HepG2 (cell line): ENCODE data around the gene TPRN. TPM values are rescaled to one million over a fixed set of nuclear protein-coding genes. Genes with fewer than 3 reads are reported as not detected.

Experiments
- ASH2L ChIP-seq: fragments of 300-600, 200-600 bp; sonication (generic); IDR thresholded peaks from 2 replicates; pipeline ENCODE4 v1.7.0; 2017; ENCODE audit warnings: low read depth, mild to moderate bottlenecking, moderate library complexity, mixed read lengths, low read length; ENCODE audit not compliant: insufficient read length
- EHMT2 ChIP-seq: fragments of 200-600 bp; sonication (generic); IDR thresholded peaks from 2 replicates; pipeline ENCODE4 v1.7.0; 2017; ENCODE audit warnings: antibody characterized with exemption, low read depth, low read length, borderline replicate concordance
- ETV6 ChIP-seq: sonication (generic); formaldehyde crosslinking; conservative IDR thresholded peaks from 2 replicates; pipeline ENCODE4 v1.4.0; 2020; ENCODE audit warnings: missing genetic modification reagents
- GATAD2A ChIP-seq: IDR thresholded peaks from 2 replicates; pipeline ENCODE4 v1.6.1; 2016
- HMG20A ChIP-seq: IDR thresholded peaks from 2 replicates; pipeline ENCODE4 v1.6.1; 2016; ENCODE audit warnings: borderline replicate concordance
- JUN ChIP-seq: sonication (generic); formaldehyde crosslinking; IDR thresholded peaks from 2 replicates; pipeline ENCODE4 v1.4.0; 2020; ENCODE audit warnings: mild to moderate bottlenecking, missing genetic modification reagents
- KDM4B ChIP-seq: sonication (generic); formaldehyde crosslinking; IDR thresholded peaks from 2 replicates; pipeline ENCODE4 v1.4.0; 2020; ENCODE audit warnings: missing genetic modification reagents
- MYNN ChIP-seq: sonication (generic); formaldehyde crosslinking; IDR thresholded peaks from 2 replicates; pipeline ENCODE4 v1.4.0; 2020; ENCODE audit warnings: mild to moderate bottlenecking, low read depth, missing genetic modification reagents
- SMC3 ChIP-seq: IDR thresholded peaks from 2 replicates; pipeline ENCODE4 v1.6.1; 2011; ENCODE audit warnings: low read length, improper control_type of control experiment
- SOX13 ChIP-seq, 3 experiments: fragments of 450-650 bp in 1 of 3; sonication (generic) in 1 of 3; formaldehyde crosslinking in 1 of 3; IDR thresholded peaks in 2 of 3; conservative IDR thresholded peaks in 1 of 3; 2 replicates each; pipeline versions ENCODE4 v1.5.0 to v1.6.1; 2016 to 2020; ENCODE audit warnings: antibody characterized with exemption in 1 of 3, mild to moderate bottlenecking in 1 of 3, missing compliant biosample characterization in 1 of 3, missing genetic modification reagents in 1 of 3, moderate library complexity in 1 of 3
- ZFAT ChIP-seq: sonication (generic); formaldehyde crosslinking; conservative IDR thresholded peaks from 2 replicates; pipeline ENCODE4 v1.8.1; 2023; ENCODE audit warnings: missing genetic modification reagents, inconsistent platforms
- ZNF282 ChIP-seq: fragments of 450-650 bp; IDR thresholded peaks from 2 replicates; pipeline ENCODE4 v1.6.1; 2018; ENCODE audit not compliant: partially characterized antibody
- ZNF30 ChIP-seq: sonication (generic); formaldehyde crosslinking; IDR thresholded peaks from 2 replicates; pipeline ENCODE4 v1.5.0; 2020; ENCODE audit warnings: mild to moderate bottlenecking, missing genetic modification reagents
- ZNF672 ChIP-seq: sonication (generic); formaldehyde crosslinking; IDR thresholded peaks from 2 replicates; pipeline ENCODE4 v1.8.1; 2022; ENCODE audit warnings: missing genetic modification reagents
- ZNF761 ChIP-seq: sonication (generic); formaldehyde crosslinking; conservative IDR thresholded peaks from 2 replicates; pipeline ENCODE4 v1.4.0; 2020; ENCODE audit warnings: mild to moderate bottlenecking, missing genetic modification reagents
- ZNF775 ChIP-seq: sonication (generic); formaldehyde crosslinking; IDR thresholded peaks from 2 replicates; pipeline ENCODE4 v1.4.0; 2020; ENCODE audit warnings: missing genetic modification reagents, mild to moderate bottlenecking, moderate library complexity, borderline replicate concordance
- ZSCAN20 ChIP-seq: sonication (generic); formaldehyde crosslinking; IDR thresholded peaks from 2 replicates; pipeline ENCODE4 v1.4.0; 2020; ENCODE audit warnings: missing genetic modification reagents, mild to moderate bottlenecking, borderline replicate concordance
- ZSCAN22 ChIP-seq: sonication (generic); formaldehyde crosslinking; IDR thresholded peaks from 2 replicates; pipeline ENCODE4 v1.4.0; 2020; ENCODE audit warnings: mild to moderate bottlenecking, missing genetic modification reagents
- polyA plus RNA-seq, 8 experiments: library from polyadenylated mRNA; depleted of rRNA in 3 of 8; stranded (reverse) in 7 of 8; unstranded in 1 of 8; fragments of >200 nt; fragmentation: Illumina TruSeq in 4 of 8; extraction: Trizol in 4 of 8; gene quantifications; 2 replicates each; pipeline versions ENCODE4 v1.2.1 to v1.2.3, GENCODE V29; 2011 to 2016; ENCODE audit warnings: low read depth in 4 of 8, missing spikeins in 1 of 8, mixed read lengths in 1 of 8; ENCODE audit not compliant: insufficient read depth in 1 of 8
- total RNA-seq, 5 experiments: library from RNA; depleted of rRNA; stranded (reverse); fragments of >200 nt; fragmentation: Illumina TruSeq; extraction: Trizol; gene quantifications; 2 replicates each; pipeline ENCODE4 v1.2.3, GENCODE V29; 2016; ENCODE audit warnings: low read depth in 1 of 5
- TF ChIP-seq, protein P1 (sequence below): sonication (generic); formaldehyde crosslinking; IDR thresholded peaks from 2 replicates; pipeline ENCODE4 v1.4.0; 2020; ENCODE audit warnings: missing genetic modification reagents, mild to moderate bottlenecking, borderline replicate concordance
- TF ChIP-seq, protein P2 (sequence below): sonication (generic); formaldehyde crosslinking; IDR thresholded peaks from 2 replicates; pipeline ENCODE4 v1.4.0; 2020; ENCODE audit warnings: missing genetic modification reagents, borderline replicate concordance
- TF ChIP-seq, protein P3 (sequence below): sonication (generic); formaldehyde crosslinking; IDR thresholded peaks from 2 replicates; pipeline ENCODE4 v1.4.0; 2020; ENCODE audit warnings: missing genetic modification reagents, borderline replicate concordance
- TF ChIP-seq, protein P4 (sequence below): sonication (generic); formaldehyde crosslinking; IDR thresholded peaks from 2 replicates; pipeline ENCODE4 v1.5.0; 2020; ENCODE audit warnings: missing genetic modification reagents, mild to moderate bottlenecking, borderline replicate concordance

Gene TPRN
- total and polyA plus RNA-seq, 2 of the 13 experiments (the other 11 are each of a cell fraction or from before 2014, with no cell fraction given), result 10.1 to 19.2 TPM

DNA sequence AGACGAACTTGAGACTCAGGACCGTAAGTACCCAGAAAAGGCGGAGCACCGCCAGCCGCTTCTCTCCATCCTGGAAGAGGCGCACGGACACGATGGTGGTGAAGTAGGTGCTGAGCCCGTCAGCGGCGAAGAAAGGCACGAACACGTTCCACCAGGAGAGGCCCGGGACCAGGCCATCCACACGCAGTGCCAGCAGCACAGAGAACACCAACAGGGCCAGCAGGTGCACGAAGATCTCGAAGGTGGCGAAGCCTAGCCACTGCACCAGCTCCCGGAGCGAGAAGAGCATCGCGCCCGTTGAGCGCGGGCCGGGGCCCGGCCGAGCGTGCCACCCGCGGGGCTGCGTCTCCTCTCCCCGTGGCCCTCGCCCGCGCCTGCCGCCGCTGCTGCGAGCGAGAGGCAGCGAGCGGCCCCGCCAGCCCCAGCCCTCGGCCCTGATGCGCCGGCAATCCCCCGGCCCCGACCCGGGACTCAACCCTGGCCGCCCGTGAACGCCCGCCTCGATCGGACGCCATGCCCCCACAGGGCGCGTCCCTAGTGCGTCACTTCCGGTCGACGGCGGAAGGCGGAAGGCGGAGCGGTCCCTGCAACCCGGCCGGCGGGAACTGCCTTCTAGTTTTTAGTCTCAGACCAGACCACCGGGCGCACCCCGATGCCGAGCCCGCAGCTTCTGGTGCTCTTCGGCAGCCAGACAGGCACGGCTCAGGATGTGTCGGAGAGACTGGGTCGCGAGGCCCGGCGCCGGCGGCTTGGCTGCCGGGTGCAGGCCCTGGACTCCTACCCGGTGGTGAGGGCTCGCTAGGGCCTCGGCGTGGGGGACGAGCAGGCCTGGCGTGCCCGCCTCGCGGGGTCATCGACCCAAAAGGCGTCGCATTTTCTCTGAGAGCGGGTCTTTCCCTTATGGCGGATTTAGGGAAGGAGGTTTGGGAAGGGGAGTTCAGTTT is 4.9 kb upstream of the TPRN start, which contains the start of the genes NDOR1 and TMEM203 (continued):
- TF ChIP-seq ZNF672 (CRISPR knock-in tag), result no peak
- no peak for TF ChIP-seq ETV6 (CRISPR knock-in tag)
- TF ChIP-seq, protein P1, sequence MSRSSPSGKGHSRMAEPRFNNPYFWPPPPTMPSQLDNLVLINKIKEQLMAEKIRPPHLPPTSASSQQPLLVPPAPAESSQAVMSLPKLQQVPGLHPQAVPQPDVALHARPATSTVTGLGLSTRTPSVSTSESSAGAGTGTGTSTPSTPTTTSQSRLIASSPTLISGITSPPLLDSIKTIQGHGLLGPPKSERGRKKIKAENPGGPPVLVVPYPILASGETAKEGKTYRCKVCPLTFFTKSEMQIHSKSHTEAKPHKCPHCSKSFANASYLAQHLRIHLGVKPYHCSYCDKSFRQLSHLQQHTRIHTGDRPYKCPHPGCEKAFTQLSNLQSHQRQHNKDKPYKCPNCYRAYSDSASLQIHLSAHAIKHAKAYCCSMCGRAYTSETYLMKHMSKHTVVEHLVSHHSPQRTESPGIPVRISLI (CRISPR knock-in tag), result no peak
- no peak for TF ChIP-seq ZFAT
- TF ChIP-seq, protein P2, sequence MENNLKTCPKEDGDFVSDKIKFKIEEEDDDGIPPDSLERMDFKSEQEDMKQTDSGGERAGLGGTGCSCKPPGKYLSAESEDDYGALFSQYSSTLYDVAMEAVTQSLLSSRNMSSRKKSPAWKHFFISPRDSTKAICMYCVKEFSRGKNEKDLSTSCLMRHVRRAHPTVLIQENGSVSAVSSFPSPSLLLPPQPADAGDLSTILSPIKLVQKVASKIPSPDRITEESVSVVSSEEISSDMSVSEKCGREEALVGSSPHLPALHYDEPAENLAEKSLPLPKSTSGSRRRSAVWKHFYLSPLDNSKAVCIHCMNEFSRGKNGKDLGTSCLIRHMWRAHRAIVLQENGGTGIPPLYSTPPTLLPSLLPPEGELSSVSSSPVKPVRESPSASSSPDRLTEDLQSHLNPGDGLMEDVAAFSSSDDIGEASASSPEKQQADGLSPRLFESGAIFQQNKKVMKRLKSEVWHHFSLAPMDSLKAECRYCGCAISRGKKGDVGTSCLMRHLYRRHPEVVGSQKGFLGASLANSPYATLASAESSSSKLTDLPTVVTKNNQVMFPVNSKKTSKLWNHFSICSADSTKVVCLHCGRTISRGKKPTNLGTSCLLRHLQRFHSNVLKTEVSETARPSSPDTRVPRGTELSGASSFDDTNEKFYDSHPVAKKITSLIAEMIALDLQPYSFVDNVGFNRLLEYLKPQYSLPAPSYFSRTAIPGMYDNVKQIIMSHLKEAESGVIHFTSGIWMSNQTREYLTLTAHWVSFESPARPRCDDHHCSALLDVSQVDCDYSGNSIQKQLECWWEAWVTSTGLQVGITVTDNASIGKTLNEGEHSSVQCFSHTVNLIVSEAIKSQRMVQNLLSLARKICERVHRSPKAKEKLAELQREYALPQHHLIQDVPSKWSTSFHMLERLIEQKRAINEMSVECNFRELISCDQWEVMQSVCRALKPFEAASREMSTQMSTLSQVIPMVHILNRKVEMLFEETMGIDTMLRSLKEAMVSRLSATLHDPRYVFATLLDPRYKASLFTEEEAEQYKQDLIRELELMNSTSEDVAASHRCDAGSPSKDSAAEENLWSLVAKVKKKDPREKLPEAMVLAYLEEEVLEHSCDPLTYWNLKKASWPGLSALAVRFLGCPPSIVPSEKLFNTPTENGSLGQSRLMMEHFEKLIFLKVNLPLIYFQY (CRISPR knock-in tag), result peak; percentile 19; the same call in 1 of the 2 replicates
- TF ChIP-seq ZNF761 (CRISPR knock-in tag), result no peak; the same call in 1 of the 2 replicates
- TF ChIP-seq EHMT2, result no peak
- no peak for TF ChIP-seq SOX13 (IDR thresholded peaks at IDR 0.05)
- TF ChIP-seq SOX13 (CRISPR knock-in tag; conservative IDR thresholded peaks at IDR 0.05 in 1 of 2, IDR thresholded peaks at IDR 0.05 in 1 of 2), result peak in 1 of 2 experiments; percentile 32; a peak in 1 of 4 replicates
- TF ChIP-seq SMC3, result no peak
- peak; percentile 46; the same call in 1 of the 2 replicates for TF ChIP-seq ZSCAN20
- TF ChIP-seq ASH2L, result peak; percentile 70
- TF ChIP-seq HMG20A (CRISPR knock-in tag), result no peak
- 0 out of 2 replicates have a peak, but pooled peaks have one; percentile 40 for TF ChIP-seq ZNF30
- TF ChIP-seq MYNN (CRISPR knock-in tag), result no peak
- no peak for TF ChIP-seq ZSCAN22 (CRISPR knock-in tag)
- TF ChIP-seq JUN (CRISPR knock-in tag), result no peak
- no peak for TF ChIP-seq ZNF282
- TF ChIP-seq GATAD2A (CRISPR knock-in tag), result no peak
- no peak for TF ChIP-seq ZNF775 (CRISPR knock-in tag)
- TF ChIP-seq, protein P3, sequence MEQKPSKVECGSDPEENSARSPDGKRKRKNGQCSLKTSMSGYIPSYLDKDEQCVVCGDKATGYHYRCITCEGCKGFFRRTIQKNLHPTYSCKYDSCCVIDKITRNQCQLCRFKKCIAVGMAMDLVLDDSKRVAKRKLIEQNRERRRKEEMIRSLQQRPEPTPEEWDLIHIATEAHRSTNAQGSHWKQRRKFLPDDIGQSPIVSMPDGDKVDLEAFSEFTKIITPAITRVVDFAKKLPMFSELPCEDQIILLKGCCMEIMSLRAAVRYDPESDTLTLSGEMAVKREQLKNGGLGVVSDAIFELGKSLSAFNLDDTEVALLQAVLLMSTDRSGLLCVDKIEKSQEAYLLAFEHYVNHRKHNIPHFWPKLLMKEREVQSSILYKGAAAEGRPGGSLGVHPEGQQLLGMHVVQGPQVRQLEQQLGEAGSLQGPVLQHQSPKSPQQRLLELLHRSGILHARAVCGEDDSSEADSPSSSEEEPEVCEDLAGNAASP (CRISPR knock-in tag), result no peak
- TF ChIP-seq KDM4B (CRISPR knock-in tag), result peak; percentile 49; the same call in 1 of the 2 replicates
- TF ChIP-seq, protein P4, sequence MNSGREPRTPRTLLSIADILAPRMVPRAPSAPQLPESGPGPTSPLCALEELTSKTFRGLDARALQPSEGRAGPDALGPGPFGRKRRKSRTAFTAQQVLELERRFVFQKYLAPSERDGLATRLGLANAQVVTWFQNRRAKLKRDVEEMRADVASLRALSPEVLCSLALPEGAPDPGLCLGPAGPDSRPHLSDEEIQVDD, result no peak
